C4-2B (cell line): ENCODE data around the gene RYR3.
A peak's percentile ranks its signal among the peaks of the same experiment; 100 is the strongest.

Source experiments
- CTCF ChIP-seq: fragments of 450-650 bp; conservative IDR thresholded peaks from 2 replicates; pipeline ENCODE4 v1.5.1; 2017; ENCODE audit warnings: mild to moderate bottlenecking
- ZFX ChIP-seq: fragments of 450-650 bp; IDR thresholded peaks from 2 replicates; pipeline ENCODE4 v1.6.1; 2017

DNA sequence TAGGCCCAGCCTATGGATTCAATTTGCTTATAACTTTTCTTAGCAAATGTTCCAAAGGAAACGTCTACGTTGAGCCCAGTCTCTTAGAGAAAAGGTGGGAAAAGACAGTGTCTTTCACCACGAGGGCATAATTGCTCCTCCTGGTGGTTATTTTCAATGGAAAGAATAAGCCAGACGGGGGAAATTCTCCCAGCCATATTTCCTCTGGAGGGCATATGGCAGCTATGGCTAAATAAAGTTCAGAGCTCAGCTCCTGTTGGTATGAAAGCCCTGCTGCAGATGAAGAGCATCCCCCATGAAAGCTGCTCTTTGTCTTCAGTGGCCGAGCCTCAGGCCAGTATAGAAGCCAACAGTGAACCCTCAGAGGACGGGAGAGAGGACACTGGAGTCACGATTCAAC, 297.9 kb downstream of the RYR3 start:
- TF ChIP-seq CTCF (peak; percentile 53), ZFX (no peak)
